NCI-H2227 treated with DMSO at 0.1 percent for 48 hours (cell line): Measurements from ENCODE around the gene CAPN12.
"Not testable (repeated sequence)": the region's sequence is repeated elsewhere in the genome, so short reads cannot be mapped to it uniquely, and the experiment has no call there.

Source experiments
- DNase-seq: peaks from one replicate; lab custom pipeline; 2025; lab: John Stamatoyannopoulos, UW

The CAPN12 gene

GRCh38 chr19:38770228-38770948, 26.1 kb upstream of the CAPN12 start:
- not testable (repeated sequence) for DNase-seq

- no peak for DNase-seq
Measured at GRCh38 chr19:38769635-38770211, 25.4 kb upstream of the CAPN12 start.

GRCh38 chr19:38766276-38767047, 22.2 kb upstream of the CAPN12 start:
- DNase-seq = no peak

DNA sequence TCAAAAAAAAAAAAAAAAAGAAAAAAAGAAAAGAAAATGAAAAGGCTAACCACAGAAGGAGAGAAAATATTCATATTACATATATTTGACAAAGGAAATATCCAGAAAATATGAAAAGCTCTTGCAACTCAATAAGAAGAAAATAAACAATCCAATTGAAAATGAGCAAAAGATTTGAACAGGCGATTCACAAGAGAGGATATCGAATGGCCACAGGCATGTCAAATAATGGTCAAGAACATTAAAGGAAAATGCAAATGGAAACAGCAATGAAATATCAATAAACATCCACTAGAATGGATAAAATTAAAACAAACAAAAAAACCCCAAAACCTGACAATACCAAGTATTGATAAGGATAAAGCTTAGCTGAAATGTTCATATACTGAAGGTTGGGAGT, 20.9 kb upstream of the CAPN12 start:
- DNase-seq = no peak

- no peak for DNase-seq
Measured at GRCh38 chr19:38763795-38764220, 19.5 kb upstream of the CAPN12 start.

- not testable (repeated sequence) for DNase-seq
Measured at GRCh38 chr19:38761884-38762389, 17.7 kb upstream of the CAPN12 start.

DNA sequence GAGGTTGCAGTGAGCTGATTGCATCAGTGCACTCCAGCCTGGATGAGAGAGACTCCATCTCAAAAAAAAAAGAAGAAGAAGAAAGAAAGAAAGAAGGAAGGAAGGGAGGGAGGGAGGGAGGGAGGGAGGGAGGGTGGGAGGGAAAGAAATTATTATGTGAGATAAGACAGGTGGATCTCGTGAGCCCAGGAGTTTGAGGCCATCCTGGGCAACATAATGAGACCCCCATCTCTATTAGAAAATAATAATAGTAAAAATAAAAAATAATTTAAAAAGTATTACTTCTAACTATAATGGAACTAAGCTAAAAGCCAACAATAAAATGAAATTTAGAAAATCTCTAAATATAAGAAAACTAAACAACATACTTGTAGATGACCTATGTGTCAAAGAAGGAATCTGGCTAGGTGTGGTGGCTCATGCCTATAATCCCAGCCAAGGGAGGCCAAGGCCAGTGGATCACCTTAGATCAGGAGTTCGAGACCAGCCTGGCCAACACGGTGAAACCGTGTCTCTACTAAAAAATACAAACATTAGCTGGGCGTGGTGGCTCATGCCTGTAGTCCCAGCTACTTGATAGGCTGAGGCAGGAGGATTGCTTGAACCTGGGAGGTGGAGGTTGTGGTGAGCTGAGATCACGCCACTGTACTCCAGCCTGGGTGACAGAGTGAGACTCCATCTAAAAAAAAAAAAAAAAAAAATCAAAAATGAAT, 16.7 kb upstream of the CAPN12 start:
- DNase-seq = not testable (repeated sequence)

DNA sequence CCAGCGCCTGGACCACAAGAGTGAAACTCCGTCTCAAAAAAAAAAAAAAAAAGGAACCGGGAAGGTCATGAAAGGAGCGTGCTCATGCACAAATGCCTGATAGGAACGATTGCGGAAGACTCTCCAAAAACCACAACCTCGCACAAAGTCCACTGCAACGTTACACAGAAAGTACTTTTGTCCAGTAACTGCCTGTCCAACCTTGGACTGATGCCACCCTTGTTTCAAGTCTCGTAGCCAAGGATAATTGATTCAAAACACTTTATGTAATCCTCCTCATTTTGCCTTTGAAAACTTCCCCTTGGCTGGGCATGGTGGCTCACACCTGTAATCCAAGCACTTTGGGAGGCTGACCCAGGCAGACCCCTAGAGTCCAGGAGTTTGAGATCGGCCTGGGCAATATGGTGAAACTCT, 15.3 kb upstream of the CAPN12 start:
- no peak for DNase-seq

DNA sequence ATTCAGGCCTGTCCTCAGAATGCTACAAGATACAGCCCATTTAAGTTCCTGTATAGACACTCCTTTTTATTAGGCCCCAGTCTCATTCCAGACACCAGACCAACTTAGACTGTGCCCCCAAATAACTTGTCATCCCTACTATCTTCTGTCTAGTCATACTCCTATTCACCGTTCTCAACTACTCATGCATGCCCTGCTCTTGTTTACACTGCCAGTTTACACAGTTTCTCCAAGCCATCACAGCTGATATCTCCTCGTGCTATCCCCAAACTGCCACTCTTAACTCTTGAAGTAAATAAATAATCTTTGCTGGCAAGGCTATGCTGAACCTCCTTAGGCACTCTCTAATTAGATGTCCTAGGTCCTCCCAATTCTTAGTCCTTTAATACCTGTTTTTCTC, 9.9 kb upstream of the CAPN12 start:
- not testable (repeated sequence) for DNase-seq

DNA sequence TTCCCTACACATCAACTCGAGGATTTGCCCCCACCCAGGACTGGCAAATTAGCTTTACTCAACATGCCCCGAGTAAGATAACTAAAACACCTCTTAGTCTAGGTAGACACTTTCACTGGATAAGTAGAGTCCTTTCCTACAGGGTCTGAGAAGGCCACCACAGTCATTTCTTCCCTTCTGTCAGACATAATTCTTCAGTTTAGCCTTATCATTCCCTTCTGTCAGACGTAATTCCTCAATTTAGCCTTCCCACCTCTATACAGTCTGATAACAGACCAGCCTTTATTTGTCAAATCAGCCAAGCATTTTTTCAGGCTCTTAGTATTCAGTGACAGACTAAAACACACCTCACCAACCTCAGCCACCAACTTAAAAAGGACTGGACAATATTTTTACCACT, 9.5 kb upstream of the CAPN12 start:
- not testable (repeated sequence) for DNase-seq

DNA sequence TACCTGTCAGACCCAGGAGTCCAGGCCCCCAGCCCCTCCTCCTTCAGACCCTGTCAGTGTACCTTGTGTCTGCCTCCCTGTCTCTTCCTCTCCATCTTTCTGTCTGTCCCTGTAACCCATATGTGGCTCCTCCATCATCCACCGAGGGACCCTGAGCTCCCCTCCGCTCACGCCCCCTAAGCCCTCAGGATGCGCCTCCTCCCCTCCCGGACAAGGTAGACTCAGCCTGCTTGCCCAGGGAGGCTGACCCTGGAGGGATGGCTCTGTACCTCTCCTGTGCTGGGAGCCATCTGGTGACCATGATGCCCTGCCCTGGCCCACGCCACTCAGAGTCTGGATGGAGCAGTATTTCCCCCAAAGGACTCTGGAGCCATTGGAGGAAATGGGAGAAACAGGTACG, 1.0 kb upstream of the CAPN12 start:
- DNase-seq = no peak

- no peak for DNase-seq
Measured at GRCh38 chr19:38744874-38745273, 600 bp upstream of the CAPN12 start.

DNA sequence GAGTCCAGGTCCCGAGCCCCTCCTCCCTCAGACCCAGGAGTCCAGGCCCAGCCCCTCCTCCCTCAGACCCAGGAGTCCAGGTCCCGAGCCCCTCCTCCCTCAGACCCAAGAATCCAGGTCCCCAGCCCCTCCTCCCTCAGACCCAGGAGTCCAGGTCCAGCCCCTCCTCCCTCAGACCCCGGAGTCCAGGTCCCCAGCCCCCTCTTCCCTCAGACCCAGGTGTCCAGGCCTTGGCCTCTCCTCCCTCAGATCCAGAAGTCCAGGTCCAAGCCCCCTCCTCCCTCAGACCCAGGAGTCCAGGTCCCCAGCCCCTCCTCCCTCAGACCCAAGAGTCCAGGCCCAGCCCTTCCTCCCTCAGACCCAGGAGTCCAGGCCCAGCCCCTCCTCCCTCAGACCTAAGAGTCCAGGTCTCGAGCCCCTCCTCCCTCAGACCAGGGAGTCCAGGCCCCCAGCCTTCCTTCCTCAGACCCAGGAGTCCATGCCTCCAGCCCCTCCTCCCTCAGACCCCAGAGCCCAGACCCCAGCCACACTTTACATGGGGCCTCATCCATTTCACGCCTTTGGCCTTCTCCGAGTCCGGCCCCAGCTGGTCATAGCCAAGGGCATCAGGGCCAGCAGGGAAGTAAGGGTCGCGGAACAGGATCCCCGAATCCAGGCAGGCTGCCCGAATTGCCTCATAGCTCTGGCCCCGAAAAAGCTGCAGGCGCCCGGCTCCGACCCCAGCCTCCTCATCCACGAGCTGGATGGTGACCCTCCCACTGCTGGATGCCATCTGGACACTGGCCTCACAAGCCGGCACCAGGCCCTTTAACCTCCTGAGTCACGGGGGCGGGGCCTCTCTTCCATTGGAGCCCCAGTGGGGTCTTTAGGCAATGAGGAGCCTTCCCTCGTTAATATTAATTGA, 628 bp downstream of the CAPN12 start:
- no peak for DNase-seq

DNA sequence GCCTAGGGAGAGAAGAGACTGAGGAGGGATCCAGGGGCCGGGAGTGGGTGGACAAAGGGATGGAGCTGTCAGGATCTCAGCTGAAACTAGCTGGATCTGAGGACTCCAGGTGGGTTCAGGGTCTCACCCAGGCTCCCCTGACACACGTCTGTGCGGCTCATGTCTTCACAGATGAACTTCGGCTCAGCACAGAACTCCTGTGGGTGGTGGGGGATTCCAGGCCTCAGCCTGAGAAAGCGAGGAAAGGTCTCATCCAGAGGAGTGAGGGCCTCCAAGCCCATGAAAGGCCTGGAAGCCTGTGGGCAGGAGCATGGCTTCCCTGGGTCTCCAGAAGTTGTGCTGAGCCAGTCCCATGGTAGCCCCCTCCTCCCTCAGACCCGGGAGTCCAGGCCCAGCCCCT, 1.4 kb downstream of the CAPN12 start:
- DNase-seq = no peak

DNA sequence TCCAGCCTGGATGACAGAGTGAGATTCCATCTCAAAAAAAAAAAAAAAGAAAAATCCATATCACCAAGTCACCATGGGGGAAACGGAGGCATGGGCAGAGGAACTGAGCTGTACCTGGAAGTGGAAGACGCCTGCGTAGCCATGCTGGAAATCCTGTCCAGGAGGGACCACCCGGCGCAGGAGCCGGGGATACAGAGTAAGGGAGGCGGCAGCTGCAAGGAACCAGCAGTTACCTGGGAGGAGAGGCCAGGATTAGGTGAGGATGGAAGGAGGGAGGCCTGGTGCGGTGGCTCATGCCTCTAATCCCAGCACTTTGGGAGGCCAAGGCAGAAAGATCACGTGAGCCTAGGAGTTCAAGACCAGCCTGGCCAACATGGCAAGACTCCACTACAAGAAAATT, 2.0 kb downstream of the CAPN12 start:
- no peak for DNase-seq

DNA sequence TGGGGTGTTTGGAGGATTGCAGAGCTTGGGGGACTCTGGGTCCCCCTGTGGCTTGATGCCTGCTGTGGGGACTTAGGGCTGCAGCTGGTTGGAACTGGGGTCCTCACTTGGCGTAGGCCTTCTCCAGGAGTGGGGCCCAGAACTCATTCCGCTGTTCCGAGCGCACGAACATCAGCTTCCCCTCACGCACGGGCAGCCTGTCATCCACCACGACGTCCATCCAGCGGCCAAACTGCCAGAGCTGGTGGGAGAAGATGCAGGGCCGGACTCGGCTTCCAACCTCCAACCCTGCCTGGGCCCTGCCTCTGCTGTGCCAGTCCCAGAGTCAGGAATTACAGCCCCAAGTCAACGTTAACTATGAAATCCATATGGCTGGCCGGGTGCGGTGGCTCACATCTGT, 2.6 kb downstream of the CAPN12 start:
- DNase-seq = no peak

DNA sequence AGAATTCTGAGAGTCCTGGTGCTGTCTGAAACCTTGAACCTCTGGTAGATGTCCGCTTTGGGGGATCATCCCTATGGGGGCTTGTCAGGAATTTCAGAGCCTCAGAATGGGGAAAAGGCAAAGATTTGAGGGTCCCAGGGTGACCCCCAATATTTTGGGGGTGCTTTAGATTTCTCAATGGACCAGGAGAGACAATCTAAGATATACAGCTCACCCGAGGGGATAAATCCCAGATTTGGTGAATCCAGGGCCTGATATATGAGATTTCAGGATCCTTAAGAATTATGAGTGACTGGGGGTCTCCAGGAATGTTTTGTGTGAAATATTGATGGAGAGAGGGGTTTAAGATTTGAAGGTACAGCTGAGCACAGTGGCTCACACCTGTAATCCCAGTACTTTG, 3.3 kb downstream of the CAPN12 start:
- DNase-seq = no peak

GRCh38 chr19:38740257-38740592, 4.0 kb downstream of the CAPN12 start:
- no peak for DNase-seq

DNA sequence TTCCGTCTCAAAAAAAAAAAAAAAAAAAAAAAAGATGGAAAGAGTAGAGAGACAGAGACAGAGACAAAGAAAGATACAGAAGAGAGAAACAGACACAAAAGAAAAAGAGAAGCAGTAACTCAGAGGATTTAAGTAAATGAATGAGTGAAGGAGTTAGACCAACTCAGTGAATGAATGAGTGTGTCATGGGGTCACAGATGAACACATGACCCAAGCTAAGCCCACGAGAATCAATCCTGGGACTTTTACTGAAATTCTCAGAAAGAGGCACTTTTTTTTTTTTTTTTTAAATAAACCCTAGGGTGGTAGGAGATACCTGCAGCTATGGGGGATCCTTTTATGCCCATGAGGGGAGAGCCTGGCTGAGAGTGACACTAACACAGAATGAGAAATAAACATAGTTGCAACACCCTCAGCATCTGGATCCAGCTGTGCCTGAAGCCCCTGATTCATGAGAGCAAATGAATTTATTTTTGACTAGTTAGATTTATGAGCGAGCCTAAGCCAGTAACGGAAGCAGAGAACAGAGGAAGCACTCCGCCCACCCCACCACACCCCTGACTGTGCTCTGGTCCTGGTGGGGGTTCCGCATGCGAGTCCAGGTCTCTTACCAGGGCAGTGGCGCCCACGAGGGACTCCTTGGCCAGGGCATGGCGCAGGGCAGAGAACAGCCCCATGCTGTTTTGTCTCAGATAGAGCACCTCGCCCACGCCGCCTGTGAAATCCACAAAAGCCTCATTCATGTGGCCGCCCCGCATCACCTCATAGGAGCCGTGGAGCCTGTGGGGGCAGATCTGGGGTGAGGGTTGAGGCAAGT, 4.6 kb downstream of the CAPN12 start:
- DNase-seq = no peak

- DNase-seq = no peak
Measured at GRCh38 chr19:38737921-38738737, 6.1 kb downstream of the CAPN12 start.
